Measurements from ENCODE around the gene MRPS27. TPM values are rescaled to one million over a fixed set of nuclear protein-coding genes. Genes with fewer than 3 reads are reported as not detected.

The MRPS27 gene
- total and polyA plus RNA-seq, 2 of the 13 experiments (the other 11 are each of a cell fraction or from before 2014, with no cell fraction given), result 71.8 to 115 TPM

GRCh38 chr5:72267685-72268084 is 52.4 kb downstream of the MRPS27 start:
- no peak overlapping the region for H3K27ac ChIP-seq (ENCODE audit: extremely low read length, insufficient read depth, low read length)
- H3K9ac ChIP-seq (ENCODE audit: insufficient read depth, low read depth, low read length), result no peak overlapping the region
- peaks cover 16% of the 10 kb centered on the region for H3K4me1 ChIP-seq (ENCODE audit: insufficient read depth, low read length)
- H3K9me3 ChIP-seq (ENCODE audit: low read length), result no peaks in the 10 kb centered on the region
- peaks cover 0 to 12% of the 10 kb centered on the region in 2 experiments; a peak in 3 of 5 replicates for H3K36me3 ChIP-seq (replicated peaks in 1 of 2; ENCODE audit: control insufficient read depth in 1 of 2, insufficient read depth in 2 of 2, low read length in 2 of 2)
- FAIRE-seq (no peak), ATAC-seq (no peak), DNase-seq (ENCODE audit: low spot score) (no peak)
- no TSS peak for BruUV-seq (replicated peaks)
- no peak overlapping the region for H2AFZ ChIP-seq (ENCODE audit: low read length)
- no peak for TF ChIP-seq RFX5 (IDR thresholded peaks at IDR 0.05; ENCODE audit: low read depth, low read length)
- no peak for TF ChIP-seq HHEX (CRISPR knock-in tag; IDR thresholded peaks at IDR 0.05)
- H3K4me2 ChIP-seq (ENCODE audit: low read depth, low read length), result no peak overlapping the region
- CTCF ChIA-PET (ENCODE audit: low intra/inter-chr PET ratio, low total read pairs), result interaction anchor here (1.4 kb wide), 1 partner anchor 485 kb away, joined by 4 read pairs; no protein-coding TSS in a partner anchor
- peaks cover 17% of the 10 kb centered on the region for H3K79me2 ChIP-seq (ENCODE audit: insufficient read depth, low read length)
- no peak overlapping the region for H3K4me3 ChIP-seq (replicated peaks in 1 of 3; ENCODE audit: insufficient read depth in 1 of 3, low read depth in 2 of 3, low read length in 3 of 3)
- no peaks in the 10 kb centered on the region; the same call in 1 of the 2 replicates for H4K20me1 ChIP-seq (ENCODE audit: insufficient read depth, low read length)
- in situ Hi-C loops (cut with HindIII; ENCODE audit: extremely low pct_ligation_motif_present, low pct_unique_long_range_greater_than_20kb), result no loop called here
- POLR2A ChIA-PET, result no interaction called here
- intact Hi-C loops (cut with micrococcal nuclease; ENCODE audit: unreplicated experiment), result loop anchor here (5.0 kb wide), 1 partner anchor 130 kb away; no protein-coding TSS in a partner anchor
- no peaks in the 10 kb centered on the region for H3K27me3 ChIP-seq (ENCODE audit: control insufficient read depth in 1 of 2, insufficient read depth in 2 of 2, low read length in 2 of 2)

- ChIA-PET POLR2A (no interaction called here), CTCF (ENCODE audit: low intra/inter-chr PET ratio, low total read pairs) (no interaction called here)
- Histone ChIP-seq H3K79me2 (ENCODE audit: insufficient read depth, low read length) (peaks cover 14% of the 10 kb centered on the region), H3K9me3 (ENCODE audit: low read length) (no peaks in the 10 kb centered on the region), H3K27ac (ENCODE audit: extremely low read length, insufficient read depth, low read length) (no peak overlapping the region), H3K4me2 (ENCODE audit: low read depth, low read length) (no peak overlapping the region), H3K27me3 (ENCODE audit: control insufficient read depth in 1 of 2, insufficient read depth in 2 of 2, low read length in 2 of 2) (no peaks in the 10 kb centered on the region), H3K4me3 (replicated peaks in 1 of 3; ENCODE audit: insufficient read depth in 1 of 3, low read depth in 2 of 3, low read length in 3 of 3) (no peak overlapping the region), H4K20me1 (ENCODE audit: insufficient read depth, low read length) (no peaks in the 10 kb centered on the region; the same call in 1 of the 2 replicates), H3K9ac (ENCODE audit: insufficient read depth, low read depth, low read length) (no peak overlapping the region), H2AFZ (ENCODE audit: low read length) (no peak overlapping the region), H3K36me3 (replicated peaks in 1 of 2; ENCODE audit: control insufficient read depth in 1 of 2, insufficient read depth in 2 of 2, low read length in 2 of 2) (peaks cover 0 to 5% of the 10 kb centered on the region in 2 experiments; a peak in 3 of 5 replicates), H3K4me1 (ENCODE audit: insufficient read depth, low read length) (peaks cover 16% of the 10 kb centered on the region)
- in situ Hi-C loops (cut with HindIII; ENCODE audit: extremely low pct_ligation_motif_present, low pct_unique_long_range_greater_than_20kb), result no loop called here
- intact Hi-C loops (cut with micrococcal nuclease; ENCODE audit: unreplicated experiment), result loop anchor here (5.0 kb wide), 1 partner anchor 130 kb away; no protein-coding TSS in a partner anchor
- BruUV-seq (replicated peaks), result no TSS peak
- ATAC-seq (no peak), DNase-seq (ENCODE audit: low spot score) (no peak), FAIRE-seq (no peak)
- WGBS (ENCODE audit: low lambda C conversion rate), result 98% methylated on average over 2 of the region's 2 CpGs
- TF ChIP-seq MAFK (conservative IDR thresholded peaks at IDR 0.05 in 1 of 2, IDR thresholded peaks at IDR 0.05 in 1 of 2; ENCODE audit: low read length in 2 of 2) (no peak), TBX3 (IDR thresholded peaks at IDR 0.05; ENCODE audit: borderline replicate concordance) (no peak), PPARG (CRISPR knock-in tag; conservative IDR thresholded peaks at IDR 0.05) (no peak), TBL1XR1 (IDR thresholded peaks at IDR 0.05; ENCODE audit: borderline replicate concordance, low read length, partially characterized antibody) (no peak), YEATS2 (CRISPR knock-in tag; IDR thresholded peaks at IDR 0.05; ENCODE audit: borderline replicate concordance) (no peak), ZNF737 (CRISPR knock-in tag; IDR thresholded peaks at IDR 0.05; ENCODE audit: borderline replicate concordance) (no peak), ZNF772 (CRISPR knock-in tag; IDR thresholded peaks at IDR 0.05) (no peak), HHEX (CRISPR knock-in tag; IDR thresholded peaks at IDR 0.05) (no peak), ISL2 (CRISPR knock-in tag; IDR thresholded peaks at IDR 0.05) (no peak), ZNF30 (CRISPR knock-in tag; IDR thresholded peaks at IDR 0.05) (no peak), NPAS2 (CRISPR knock-in tag; IDR thresholded peaks at IDR 0.05; ENCODE audit: borderline replicate concordance) (no peak)
- TF ChIP-seq, protein P1, sequence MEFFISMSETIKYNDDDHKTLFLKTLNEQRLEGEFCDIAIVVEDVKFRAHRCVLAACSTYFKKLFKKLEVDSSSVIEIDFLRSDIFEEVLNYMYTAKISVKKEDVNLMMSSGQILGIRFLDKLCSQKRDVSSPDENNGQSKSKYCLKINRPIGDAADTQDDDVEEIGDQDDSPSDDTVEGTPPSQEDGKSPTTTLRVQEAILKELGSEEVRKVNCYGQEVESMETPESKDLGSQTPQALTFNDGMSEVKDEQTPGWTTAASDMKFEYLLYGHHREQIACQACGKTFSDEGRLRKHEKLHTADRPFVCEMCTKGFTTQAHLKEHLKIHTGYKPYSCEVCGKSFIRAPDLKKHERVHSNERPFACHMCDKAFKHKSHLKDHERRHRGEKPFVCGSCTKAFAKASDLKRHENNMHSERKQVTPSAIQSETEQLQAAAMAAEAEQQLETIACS (CRISPR knock-in tag; IDR thresholded peaks at IDR 0.05), result no peak
- TF ChIP-seq, protein P2, sequence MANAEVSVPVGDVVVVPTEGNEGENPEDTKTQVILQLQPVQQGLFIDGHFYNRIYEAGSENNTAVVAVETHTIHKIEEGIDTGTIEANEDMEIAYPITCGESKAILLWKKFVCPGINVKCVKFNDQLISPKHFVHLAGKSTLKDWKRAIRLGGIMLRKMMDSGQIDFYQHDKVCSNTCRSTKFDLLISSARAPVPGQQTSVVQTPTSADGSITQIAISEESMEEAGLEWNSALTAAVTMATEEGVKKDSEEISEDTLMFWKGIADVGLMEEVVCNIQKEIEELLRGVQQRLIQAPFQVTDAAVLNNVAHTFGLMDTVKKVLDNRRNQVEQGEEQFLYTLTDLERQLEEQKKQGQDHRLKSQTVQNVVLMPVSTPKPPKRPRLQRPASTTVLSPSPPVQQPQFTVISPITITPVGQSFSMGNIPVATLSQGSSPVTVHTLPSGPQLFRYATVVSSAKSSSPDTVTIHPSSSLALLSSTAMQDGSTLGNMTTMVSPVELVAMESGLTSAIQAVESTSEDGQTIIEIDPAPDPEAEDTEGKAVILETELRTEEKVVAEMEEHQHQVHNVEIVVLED (CRISPR knock-in tag; IDR thresholded peaks at IDR 0.05; ENCODE audit: borderline replicate concordance), result no peak
- TF ChIP-seq, protein P3, sequence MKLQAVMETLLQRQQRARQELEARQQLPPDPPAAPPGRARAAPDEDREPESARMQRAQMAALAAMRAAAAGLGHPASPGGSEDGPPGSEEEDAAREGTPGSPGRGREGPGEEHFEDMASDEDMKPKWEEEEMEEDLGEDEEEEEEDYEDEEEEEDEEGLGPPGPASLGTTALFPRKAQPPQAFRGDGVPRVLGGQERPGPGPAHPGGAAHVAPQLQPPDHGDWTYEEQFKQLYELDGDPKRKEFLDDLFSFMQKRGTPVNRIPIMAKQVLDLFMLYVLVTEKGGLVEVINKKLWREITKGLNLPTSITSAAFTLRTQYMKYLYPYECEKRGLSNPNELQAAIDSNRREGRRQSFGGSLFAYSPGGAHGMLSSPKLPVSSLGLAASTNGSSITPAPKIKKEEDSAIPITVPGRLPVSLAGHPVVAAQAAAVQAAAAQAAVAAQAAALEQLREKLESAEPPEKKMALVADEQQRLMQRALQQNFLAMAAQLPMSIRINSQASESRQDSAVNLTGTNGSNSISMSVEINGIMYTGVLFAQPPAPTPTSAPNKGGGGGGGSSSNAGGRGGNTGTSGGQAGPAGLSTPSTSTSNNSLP (IDR thresholded peaks at IDR 0.05; ENCODE audit: low read depth, low read length), result no peak
These were observed 53.2 kb downstream of the MRPS27 start for GRCh38 chr5:72266862-72267261.

Data from HepG2 (cell line).